Effector memory CD4-positive, alpha-beta T cell (primary cell): ENCODE data around the gene RHCE.
"Not testable (repeated sequence)": the region's sequence is repeated elsewhere in the genome, so short reads cannot be mapped to it uniquely, and the experiment has no call there.

Experiments
- DNase-seq, 3 donors: peaks; one replicate each; pipeline ENCODE4 v3.0.0-alpha.2; 2020
- H3K27ac ChIP-seq: 2 replicates; pipeline ENCODE4 v1.7.0; 2013; ENCODE audit warnings: mild to moderate bottlenecking, low read length, moderate library complexity; ENCODE audit not compliant: insufficient read depth, poor library complexity, severe bottlenecking
- H3K27me3 ChIP-seq: replicated peaks from 2 replicates; pipeline ENCODE4 v1.7.0; 2013; ENCODE audit warnings: mild to moderate bottlenecking, low read length; ENCODE audit not compliant: insufficient read depth, control insufficient read depth, poor library complexity, severe bottlenecking
- H3K36me3 ChIP-seq: 2 replicates; pipeline ENCODE4 v1.7.0; 2013; ENCODE audit warnings: mild to moderate bottlenecking, low read length, moderate library complexity; ENCODE audit not compliant: control insufficient read depth, insufficient read depth
- H3K4me1 ChIP-seq: 2 replicates; pipeline ENCODE4 v1.7.0; 2013; ENCODE audit warnings: low read length, mild to moderate bottlenecking; ENCODE audit not compliant: control insufficient read depth, insufficient read depth, poor library complexity, severe bottlenecking
- H3K4me3 ChIP-seq: 2 replicates; pipeline ENCODE4 v1.7.0; 2013; ENCODE audit warnings: low read length, low read depth, mild to moderate bottlenecking; ENCODE audit not compliant: insufficient read depth, poor library complexity, severe bottlenecking
- H3K9me3 ChIP-seq: 2 replicates; pipeline ENCODE4 v1.7.0; 2013; ENCODE audit warnings: mild to moderate bottlenecking, low read length, moderate library complexity; ENCODE audit not compliant: control insufficient read depth

RHCE gene

GRCh38 chr1:25355841-25356395, 64.7 kb downstream of the RHCE start:
- Histone ChIP-seq H3K27ac (peak overlapping the region; percentile 49), H3K9me3 (no peaks in the 10 kb centered on the region), H3K27me3 (no peaks in the 10 kb centered on the region), H3K36me3 (peaks cover 63% of the 10 kb centered on the region), H3K4me3 (no peak overlapping the region), H3K4me1 (peaks cover 14% of the 10 kb centered on the region)
- no peak for DNase-seq

GRCh38 chr1:25349606-25350005, 71.0 kb downstream of the RHCE start:
- H3K4me1 ChIP-seq = no peaks in the 10 kb centered on the region
- H3K27ac ChIP-seq = no peak overlapping the region
- H3K36me3 ChIP-seq = peaks cover 40% of the 10 kb centered on the region
- DNase-seq = no peak
- no peaks in the 10 kb centered on the region for H3K9me3 ChIP-seq
- no peaks in the 10 kb centered on the region for H3K27me3 ChIP-seq
- H3K4me3 ChIP-seq = no peak overlapping the region

- Histone ChIP-seq H3K4me3 (no peak overlapping the region), H3K27me3 (no peaks in the 10 kb centered on the region), H3K27ac (no peak overlapping the region), H3K9me3 (no peaks in the 10 kb centered on the region), H3K4me1 (no peaks in the 10 kb centered on the region), H3K36me3 (peaks cover 35% of the 10 kb centered on the region)
- no peak for DNase-seq
Measured at GRCh38 chr1:25347556-25347955, 73.1 kb downstream of the RHCE start.

- DNase-seq = no peak
- peaks cover 19% of the 10 kb centered on the region for H3K4me1 ChIP-seq
- H3K4me3 ChIP-seq = no peak overlapping the region
- no peaks in the 10 kb centered on the region for H3K27me3 ChIP-seq
- no peaks in the 10 kb centered on the region for H3K9me3 ChIP-seq
- H3K36me3 ChIP-seq = peaks cover 26% of the 10 kb centered on the region
- H3K27ac ChIP-seq = no peak overlapping the region
Measured at GRCh38 chr1:25343872-25344271, 76.8 kb downstream of the RHCE start.

- H3K9me3 ChIP-seq = no peaks in the 10 kb centered on the region
- H3K4me3 ChIP-seq = no peak overlapping the region
- peaks cover 21% of the 10 kb centered on the region for H3K36me3 ChIP-seq
- H3K27ac ChIP-seq = no peak overlapping the region
- H3K4me1 ChIP-seq = peaks cover 23% of the 10 kb centered on the region
- no peaks in the 10 kb centered on the region for H3K27me3 ChIP-seq
- no peak for DNase-seq
Measured at GRCh38 chr1:25342846-25343245, 77.8 kb downstream of the RHCE start.

- Histone ChIP-seq H3K4me3 (no peak overlapping the region), H3K27ac (no peak overlapping the region), H3K27me3 (no peaks in the 10 kb centered on the region), H3K9me3 (no peaks in the 10 kb centered on the region), H3K36me3 (peaks cover 18% of the 10 kb centered on the region), H3K4me1 (peaks cover 23% of the 10 kb centered on the region)
- no peak for DNase-seq
Measured at GRCh38 chr1:25341746-25342145, 78.9 kb downstream of the RHCE start.

GRCh38 chr1:25338986-25339385, 81.6 kb downstream of the RHCE start:
- DNase-seq = no peak
- no peaks in the 10 kb centered on the region for H3K9me3 ChIP-seq
- peak overlapping the region; percentile 97 for H3K27ac ChIP-seq
- H3K4me1 ChIP-seq = peaks cover 23% of the 10 kb centered on the region
- H3K4me3 ChIP-seq = peak overlapping the region; percentile 89
- H3K36me3 ChIP-seq = peaks cover 12% of the 10 kb centered on the region
- H3K27me3 ChIP-seq = no peaks in the 10 kb centered on the region

- Histone ChIP-seq H3K4me3 (peak within 1 kb of the TSS; percentile 89), H3K9me3 (no peaks in the 10 kb centered on the region), H3K36me3 (peaks cover 7% of the 10 kb centered on the region), H3K4me1 (peaks cover 23% of the 10 kb centered on the region), H3K27me3 (no peaks in the 10 kb centered on the region), H3K27ac (peak within 1 kb of the TSS; percentile 97)
- peak; percentile 87 to 89 (median 89) for DNase-seq
Measured at GRCh38 chr1:25338188-25338981, 82.2 kb downstream of the RHCE start, which contains the start of gene TMEM50A. Gene TMEM50A, plus strand, starts transcription at chr1:25338334. Its CDS starts 2,153 bp downstream, at chr1:25340487.

- peak overlapping the region; percentile 89 for H3K4me3 ChIP-seq
- not testable (repeated sequence) for H3K9me3 ChIP-seq
- DNase-seq = peak; percentile 42 to 45 (median 45)
Measured at GRCh38 chr1:25337483-25338187, 83.0 kb downstream of the RHCE start.

GRCh38 chr1:25336922-25337354, 83.7 kb downstream of the RHCE start:
- not testable (repeated sequence) for H3K9me3 ChIP-seq, H3K27me3 ChIP-seq, H3K36me3 ChIP-seq
- peaks cover 23% of the 10 kb centered on the region for H3K4me1 ChIP-seq
- H3K4me3 ChIP-seq = peak overlapping the region; percentile 61
- H3K27ac ChIP-seq = peak overlapping the region; percentile 64
- peak in 2 of 3 donors; percentile 6 to 13 for DNase-seq

More at GRCh38 chr1:25337483-25338187, 83.0 kb downstream of the RHCE start:
- H3K36me3 ChIP-seq, H3K27me3 ChIP-seq: not testable (repeated sequence)
- peak overlapping the region; percentile 97 for H3K27ac ChIP-seq
- H3K4me1 ChIP-seq = peaks cover 23% of the 10 kb centered on the region
